Activated gamma-delta T cell treated with Interleukin-2 at 50 U/mL for 16 hours (primary cell): ENCODE data around the gene NELL1.
"Not testable (repeated sequence)": the region's sequence is repeated elsewhere in the genome, so short reads cannot be mapped to it uniquely, and the experiment has no call there.

Experiments used
- DNase-seq: peaks from one replicate; pipeline ENCODE4 v3.0.0-alpha.2; 2020

Gene NELL1

DNA sequence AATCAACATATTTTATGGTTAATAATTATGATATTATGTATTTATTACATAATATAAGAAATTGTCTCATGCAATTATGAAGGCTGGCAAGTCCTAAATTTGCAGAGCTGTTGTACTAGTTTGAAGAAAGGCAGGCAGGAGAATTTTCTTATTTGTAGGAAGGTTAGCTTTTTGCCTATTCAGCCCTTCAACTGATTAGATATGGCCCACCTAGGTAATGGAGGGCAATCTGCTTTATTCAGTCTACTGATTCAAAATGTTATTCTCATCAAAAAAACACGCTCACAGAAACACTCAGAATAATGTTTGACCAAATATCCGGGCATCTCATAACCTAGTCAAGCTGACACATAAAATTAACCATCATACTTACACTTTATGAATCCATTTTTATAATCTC is 589.0 kb downstream of the NELL1 start:
- no peak for DNase-seq

DNA sequence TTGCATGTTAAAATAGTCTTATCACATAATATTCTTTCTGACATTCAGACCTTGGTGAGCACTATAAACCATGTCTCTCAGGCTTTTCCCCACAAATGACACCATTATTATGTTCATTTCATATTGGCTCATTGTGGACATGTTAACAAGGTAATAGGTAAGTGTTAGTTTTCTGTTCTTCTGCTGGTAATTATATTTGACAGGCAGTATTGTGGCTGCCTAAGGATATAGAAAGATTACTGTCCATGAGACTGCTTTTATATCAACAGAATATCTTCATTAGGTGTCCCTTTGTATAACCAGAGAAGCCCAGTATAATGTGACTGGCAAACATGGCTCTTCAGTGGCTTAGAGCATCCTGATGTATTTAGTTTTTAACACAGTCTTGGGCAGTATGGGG is 590.7 kb downstream of the NELL1 start:
- no peak for DNase-seq

DNA sequence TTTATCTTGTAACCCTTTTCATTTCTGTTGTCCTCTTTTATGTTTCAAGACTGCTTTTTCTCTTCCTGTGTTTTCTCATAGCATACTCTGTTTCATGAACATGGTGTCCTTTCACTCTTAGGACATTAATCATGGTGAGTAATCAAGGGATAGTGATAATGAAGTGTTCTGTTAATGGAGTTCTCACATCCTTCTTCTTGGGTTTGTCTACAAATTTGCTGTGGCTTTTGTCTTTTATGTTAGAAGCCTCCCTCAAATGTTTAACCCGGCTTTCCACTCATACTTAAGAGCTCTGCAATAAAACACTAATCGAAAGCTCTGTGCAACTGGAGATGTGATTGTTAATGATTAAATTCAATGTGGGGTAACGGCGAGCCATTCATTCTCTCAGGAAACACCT is 593.6 kb downstream of the NELL1 start:
- DNase-seq: no peak

DNA sequence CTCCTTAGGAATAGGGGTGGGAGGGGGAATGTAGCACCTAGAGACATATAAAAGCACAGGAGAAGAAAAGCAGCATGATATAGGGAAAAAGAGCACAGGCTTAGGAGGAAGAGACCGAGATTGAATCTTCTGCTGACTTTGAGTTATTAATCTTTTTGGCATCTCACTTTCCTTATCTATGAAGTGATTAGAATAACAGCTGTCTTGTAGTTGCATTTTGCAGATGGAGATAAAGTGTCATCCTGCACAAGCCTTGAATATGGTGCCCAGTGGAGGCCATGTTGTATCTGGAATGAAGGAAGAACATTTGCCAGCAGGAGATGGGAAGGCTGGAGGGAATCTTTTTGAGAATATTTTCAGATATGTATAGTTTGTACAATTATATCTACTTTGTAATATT is 594.7 kb downstream of the NELL1 start:
- DNase-seq: no peak

DNA sequence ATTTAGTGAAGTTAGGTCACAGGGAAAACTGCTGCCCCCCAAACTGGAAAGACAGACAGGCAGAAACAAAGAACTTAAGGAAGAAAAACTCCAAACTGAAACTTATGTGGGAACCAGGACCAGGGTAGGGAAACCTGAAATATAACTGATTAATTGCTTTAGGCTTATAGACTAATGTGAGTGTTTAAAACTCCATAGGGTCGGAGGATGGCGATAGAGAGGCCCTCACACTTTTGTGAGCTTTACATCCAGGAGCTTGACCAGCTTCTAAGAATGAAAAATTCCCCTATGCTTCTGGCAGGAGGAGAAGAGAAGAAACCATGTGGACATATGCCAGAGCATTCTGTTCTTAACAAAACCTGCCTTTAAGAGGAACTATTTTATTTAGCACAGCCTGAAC is 598.6 kb downstream of the NELL1 start:
- no peak for DNase-seq

DNA sequence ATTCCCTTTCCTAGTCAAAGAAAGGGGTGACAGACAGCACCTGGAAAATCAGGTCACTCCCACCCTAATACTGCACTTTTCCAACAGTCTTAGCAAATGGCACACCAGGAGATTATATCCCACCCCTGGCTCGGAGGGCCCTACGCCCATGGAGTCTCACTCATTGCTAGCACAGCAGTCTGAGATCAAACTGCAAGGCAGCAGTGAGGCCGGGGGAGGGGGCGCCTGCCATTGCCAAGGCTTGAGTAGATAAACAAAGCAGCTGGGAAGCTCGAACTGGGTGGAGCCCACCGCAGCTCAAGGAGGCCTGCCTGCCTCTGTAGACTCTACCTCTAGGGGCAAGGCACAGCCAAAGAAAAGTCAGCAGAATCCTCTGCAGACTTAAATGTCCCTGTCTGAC is 602.8 kb downstream of the NELL1 start:
- not testable (repeated sequence) for DNase-seq

DNA sequence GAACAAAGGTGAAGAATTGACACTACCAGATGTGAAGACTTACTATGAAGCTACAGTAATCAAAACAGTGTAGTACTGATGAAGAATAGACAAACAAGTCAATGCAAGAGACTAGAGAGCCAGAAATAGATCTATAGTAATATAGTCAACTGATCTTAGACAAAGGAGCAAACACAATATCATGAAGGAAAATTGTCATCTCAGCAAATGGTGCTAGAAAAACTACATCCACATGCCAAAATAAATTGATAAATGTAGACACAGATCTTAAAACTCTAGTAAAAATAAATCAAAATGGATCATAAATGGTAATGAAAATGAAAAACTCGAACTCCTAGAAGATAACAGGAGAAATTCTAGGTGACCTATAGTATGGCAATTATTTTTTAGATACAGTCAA is 609.5 kb downstream of the NELL1 start:
- no peak for DNase-seq

DNA sequence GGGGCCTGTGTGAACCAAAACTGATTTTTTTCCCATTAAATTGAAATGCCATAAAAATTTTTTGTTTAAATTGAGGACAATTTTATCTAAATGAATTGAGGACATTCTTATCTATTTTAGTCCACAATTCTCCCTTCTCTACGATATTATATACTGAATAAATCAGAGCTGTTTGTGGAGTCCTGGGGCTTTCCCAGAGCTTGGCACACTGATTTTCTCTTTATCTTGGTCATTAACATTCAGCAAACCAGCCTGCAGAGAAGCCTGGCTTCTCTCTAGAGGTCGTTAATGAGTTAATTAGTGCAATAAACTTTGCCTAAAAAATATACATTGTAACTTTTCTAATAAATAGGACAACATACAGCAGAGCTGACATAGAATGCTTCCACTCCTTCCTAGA is 615.7 kb downstream of the NELL1 start:
- DNase-seq: no peak

DNA sequence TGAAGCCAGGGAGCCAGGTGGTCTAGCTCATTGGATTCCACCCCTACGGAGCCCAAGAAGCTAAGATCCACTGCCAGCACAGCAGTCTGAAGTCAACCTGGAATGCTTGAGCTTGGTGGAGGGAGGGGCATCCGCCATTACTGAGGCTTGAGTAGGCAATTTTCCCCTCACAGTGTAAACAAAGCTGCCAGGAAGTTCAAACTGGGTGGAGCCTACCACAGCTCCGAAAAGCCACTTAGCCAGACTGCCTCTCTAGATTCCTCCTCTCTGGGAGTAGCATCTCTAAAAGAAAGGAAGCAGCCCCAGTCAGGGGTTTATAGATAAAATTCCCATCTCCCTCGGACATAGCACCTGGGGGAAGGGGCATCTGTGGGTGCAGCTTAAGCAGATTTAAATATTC is 620.3 kb downstream of the NELL1 start:
- no peak for DNase-seq

DNA sequence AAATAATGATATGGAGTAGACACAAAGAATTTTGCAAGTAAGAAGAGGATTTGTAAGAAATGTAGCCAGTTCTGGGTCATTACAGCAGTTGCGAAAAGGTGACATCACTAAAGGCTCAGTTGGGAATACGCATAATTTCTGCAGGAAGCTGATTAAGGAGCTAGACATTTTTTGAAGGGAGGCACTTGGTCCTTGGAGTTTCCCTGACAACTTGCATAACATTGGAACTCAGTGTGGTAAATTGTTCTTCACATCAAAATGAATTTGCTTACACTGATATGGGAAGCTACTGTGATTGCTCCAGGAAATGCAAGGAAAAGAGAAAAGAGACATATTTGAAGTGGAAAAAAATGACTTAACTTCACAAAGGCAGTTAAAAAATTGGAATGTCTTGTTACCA is 626.1 kb downstream of the NELL1 start:
- no peak for DNase-seq

DNA sequence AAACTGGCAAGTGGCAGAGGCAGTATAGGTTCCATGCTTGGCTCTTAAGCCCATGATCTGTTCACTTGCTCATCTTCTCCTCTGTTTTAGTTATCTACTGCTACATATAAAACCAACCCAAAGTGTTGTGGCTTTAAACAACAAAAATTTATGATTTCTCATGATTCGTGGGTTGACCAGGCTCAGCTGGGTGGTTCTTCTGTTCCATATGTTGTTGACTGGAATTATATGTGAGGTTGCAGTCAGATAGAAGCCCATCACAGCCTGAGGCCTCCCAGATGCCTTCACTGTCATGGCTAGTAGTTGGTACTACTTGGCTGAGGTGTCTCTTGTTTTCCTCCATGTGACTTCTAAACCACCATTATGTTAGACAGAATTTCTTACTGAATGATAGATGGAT is 632.6 kb downstream of the NELL1 start:
- DNase-seq: no peak

DNA sequence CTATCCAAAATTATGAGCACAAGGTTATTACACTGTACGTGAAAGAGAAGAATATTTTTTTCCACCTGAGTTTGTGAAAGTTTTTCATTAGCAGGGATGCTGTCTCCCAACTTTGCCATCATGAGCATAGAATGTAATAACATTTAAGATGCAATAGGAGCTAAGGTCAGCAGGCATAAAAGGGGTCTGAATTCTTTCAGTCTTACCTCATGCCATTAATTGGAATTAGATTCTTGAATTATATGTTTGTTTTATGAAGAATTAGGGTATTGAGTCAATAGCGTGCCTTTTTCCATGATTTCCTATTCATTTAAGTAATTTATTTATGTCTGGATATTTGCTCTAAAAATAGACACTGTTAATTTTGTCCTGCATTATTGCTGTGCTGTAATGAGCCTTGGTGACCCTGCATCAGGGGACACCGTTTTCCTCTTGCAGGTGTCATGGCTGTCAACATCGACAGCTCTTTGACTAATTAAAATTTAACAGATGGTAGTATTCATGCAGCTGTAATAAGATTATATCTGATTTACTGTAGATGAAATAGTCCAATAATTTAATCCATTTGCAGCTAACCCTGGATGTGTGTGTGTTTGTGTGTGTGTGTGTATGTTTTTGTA is 637.5 kb downstream of the NELL1 start:
- DNase-seq: no peak

DNA sequence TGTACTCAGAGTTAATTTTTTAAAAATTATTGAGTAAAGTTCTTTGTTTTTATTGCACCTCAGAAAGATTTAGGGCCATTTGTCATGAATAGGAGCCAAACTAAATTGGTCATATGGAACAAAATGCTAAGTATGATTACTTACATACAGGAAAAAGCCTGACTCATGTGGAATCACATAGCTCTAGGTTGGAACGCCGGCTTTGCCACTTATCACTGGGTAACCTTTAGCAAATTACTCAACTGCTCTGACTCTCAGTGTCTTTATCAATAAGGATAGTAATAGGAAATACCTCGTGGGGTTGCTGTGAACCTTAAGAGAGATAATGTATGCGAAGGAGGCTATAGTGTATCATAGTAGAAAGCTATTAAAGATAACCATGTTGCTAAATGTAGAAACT is 638.5 kb downstream of the NELL1 start:
- no peak for DNase-seq

DNA sequence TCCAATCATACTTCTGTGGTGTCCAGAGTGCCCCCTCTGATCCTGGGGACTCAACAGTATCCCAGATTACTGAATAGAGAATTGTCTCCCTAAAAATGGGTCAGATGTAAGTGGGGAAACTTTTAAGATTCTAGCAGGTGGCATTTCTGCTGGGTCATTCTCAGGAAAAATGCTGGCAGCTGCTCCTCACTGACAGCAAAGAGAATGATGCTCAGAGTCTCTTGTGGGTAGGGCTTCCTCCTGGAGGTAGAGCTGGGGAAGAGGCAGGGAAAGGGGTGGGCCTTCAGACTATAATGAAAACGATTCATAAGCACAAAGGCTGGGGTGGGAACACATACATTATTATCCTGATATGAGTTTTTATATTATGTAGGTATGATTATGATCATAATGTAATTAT is 647.2 kb downstream of the NELL1 start:
- no peak for DNase-seq

DNA sequence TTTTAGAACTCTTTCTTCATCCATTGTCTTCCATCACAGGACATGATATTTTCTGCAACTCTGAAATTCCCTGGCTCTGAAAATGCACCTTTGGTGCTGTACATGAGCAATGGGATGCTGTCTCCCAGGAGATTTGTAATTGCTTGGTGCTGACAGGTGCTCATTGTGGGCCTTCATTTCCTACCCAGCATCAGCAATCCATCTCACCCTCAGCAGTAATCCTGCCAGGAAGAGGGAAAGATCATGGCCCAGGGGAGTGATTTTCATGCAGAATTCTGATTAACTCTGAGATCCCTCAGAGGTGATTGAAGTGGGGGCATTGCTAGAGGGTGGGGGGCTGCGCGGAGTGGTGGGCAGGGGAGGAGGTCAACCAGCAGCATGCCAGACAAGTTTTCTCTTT is 651.7 kb downstream of the NELL1 start:
- no peak for DNase-seq

DNA sequence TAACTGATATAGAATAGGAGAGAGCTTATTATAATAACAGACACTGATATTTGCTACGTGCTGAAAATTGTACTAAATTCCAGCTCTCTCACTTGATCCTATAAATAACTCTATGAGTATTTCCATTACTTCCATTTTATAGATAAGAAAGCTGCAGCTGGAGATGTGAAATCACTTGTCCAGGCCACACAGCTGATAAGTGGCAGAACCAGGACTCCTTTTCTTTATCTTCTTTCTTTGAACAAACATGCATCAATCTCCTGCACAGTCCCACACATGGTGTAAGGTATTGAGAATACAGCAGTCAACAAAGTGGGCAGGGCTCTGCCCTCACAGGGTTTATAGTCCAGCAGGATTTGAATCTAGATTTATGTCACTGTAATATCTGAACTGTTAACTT is 652.1 kb downstream of the NELL1 start:
- no peak for DNase-seq

DNA sequence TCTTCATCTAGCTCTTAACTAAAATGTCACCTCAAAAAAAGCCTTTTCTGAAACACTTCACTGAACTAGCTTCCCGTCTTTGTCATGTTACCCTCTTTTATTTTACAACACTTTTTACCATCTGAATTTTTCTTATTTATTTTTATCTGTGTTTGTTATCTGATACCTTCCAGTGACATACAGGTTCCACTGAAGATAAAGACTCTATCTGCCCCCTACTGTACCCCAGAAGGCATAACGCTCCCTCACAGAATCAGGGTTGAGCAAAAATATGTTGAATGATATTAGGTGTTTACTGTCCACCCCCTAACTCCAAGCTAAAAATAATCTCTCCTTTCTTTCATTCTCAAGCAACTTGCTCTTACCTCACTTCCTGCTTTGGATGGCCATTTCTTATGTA is 654.2 kb downstream of the NELL1 start:
- DNase-seq: no peak

DNA sequence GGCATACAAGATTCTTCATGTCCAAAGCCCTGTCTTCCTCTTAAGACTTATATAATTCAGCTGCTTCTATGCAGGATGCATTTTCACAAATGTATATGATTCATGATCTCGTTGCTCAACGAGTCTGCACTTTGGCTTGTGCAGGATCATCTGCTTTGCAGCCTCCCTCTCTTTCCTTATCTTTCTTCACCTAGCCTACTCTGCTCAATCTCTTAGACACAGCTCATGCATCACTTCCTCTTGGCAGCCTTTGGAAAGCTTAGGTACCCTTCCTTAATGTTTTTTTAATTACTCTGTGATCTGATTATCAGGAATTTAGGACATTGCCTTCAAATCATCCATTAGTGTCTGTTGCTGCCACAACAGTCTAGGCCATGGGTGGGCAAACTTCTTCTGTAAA is 673.8 kb downstream of the NELL1 start:
- DNase-seq: no peak

DNA sequence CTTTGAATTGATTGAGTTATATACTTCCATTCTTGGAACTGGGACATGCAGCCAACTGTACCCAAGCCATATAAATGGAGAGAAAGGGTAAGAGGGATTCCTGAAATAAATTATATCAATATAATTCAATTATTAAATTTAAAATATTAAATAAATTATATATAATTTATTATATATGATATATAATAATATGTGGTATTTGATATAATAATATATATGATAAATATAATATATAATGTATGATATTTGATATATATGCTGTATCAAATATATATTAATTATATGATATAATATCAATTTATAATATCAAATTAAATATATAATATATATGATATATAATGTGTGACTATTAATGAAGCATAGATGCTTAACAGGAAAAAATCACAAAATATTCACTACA is 677.0 kb downstream of the NELL1 start:
- DNase-seq: no peak

DNA sequence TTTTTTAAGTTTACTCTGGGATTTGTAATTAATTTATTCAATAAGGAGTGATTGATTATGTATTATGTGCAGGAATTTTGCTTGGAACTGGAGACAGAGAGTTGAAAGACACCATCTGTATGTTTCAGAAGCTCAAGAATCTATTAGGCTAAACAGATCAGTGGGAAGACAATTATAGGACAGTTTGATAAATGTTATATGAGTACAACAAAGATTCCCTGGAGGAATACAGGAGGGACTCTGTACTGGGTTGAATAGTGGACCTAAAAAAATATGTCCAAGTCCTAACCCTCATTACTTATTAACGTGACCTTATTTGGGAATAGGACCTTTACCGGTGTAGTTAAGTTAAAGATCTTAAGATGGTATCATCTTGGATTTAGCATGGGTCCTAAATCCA is 681.2 kb downstream of the NELL1 start:
- no peak for DNase-seq

DNA sequence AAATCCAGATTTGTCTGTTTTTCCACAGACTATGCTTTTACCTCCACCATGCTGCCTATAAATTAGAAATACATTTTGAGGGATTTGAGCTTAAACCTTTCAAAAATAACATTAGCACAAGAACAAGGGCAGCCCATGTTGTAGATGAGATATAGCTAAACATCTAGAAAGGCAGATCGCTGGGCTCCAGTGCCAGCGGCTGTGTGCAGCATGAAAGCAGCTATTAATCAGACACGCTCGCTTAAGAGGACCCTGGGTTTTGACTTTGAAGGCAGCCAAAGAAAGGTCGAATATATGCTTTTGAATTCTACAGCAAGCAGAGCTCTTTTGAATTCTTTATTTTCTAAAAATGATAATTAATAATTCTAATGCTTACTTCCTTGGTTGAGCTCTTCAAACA is 684.0 kb downstream of the NELL1 start:
- DNase-seq: no peak

DNA sequence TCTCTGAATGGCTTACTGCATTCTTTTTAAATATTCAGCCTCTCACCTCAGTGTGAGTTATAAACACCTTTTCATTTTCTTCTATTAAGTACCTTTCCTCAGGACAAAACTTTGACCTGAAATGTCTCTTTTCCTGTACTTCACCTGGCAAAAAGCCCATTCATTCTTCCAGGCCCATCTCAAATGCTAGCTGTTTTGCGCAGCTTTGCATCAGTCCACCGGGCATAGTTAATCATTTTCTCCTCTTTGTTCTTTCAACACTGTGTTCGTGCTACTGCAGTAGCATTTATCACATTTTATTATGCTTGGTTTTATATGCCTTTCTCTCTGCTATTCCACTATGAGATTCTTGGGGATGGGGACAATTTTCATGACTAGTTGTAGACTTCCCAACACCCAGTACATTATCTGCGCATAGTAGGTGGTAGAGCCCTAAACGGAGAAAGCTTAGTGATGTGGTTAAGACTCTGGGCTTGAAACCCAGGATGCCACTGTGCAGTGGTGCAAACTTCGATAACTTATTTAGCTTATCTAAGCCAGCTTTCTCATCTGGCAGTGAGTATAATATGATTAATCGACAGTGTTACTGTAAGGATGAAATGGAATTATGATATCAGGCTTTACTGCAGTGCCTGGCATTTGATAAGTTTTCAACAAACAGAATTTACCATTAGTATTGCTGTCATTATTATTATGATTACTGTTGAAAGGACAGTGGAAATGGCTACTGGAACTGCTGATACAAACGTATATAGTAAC is 695.7 kb downstream of the NELL1 start:
- no peak for DNase-seq

DNA sequence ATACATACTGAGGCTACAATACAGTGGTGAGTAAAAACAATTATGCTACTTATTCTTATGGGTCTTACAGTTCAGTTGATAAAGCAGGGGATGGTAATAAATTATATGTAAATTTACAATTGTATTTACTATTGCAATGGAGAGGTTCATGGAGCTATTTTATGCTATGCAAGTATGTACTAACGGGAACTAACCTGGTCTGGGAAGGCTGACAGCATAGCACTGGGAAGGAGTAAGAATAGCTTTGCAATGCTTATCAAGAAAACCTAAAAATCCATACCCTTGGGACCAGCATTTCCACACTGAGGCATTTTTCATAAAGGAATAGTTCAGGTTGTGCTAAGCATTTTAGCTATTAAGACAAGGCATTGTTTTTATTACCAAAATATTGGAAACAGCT is 700.6 kb downstream of the NELL1 start:
- no peak for DNase-seq

DNA sequence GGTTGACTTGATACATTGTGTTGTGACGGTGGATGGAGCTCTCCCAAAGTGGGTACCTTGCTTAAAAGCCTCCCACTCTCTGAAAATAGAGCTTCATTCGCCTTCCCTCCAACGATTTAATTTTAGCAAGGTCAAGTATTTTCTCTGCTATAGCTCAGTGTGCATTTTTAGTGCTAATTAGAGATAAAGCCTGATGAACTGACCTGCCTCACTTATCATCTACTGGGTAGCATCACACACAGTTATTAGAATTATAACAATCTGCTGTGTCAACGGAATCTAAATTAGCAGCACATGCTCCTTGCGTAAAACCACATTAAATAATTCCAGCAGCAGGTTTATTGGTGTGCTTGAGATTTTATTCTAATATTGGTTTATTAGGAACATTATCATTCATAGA is 701.7 kb downstream of the NELL1 start:
- DNase-seq: no peak

DNA sequence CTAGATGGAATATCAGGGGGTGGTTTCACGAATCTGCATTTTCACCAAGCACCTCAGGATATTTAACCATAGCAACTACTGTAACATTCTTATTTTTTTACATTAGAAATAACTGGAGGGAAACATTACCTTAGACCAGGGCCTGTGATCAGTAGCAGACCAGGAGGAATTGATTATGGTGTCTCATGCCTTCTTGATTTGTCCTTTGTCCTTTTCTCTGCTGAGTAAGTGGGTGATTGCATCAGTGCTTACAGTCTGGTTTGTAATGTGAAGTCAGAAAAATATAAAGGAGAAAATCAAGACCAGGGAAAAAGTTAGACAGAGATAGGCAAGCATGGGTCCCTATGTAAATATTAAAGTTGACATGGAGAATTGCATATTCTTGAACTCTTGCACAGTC is 703.3 kb downstream of the NELL1 start:
- no peak for DNase-seq
